A549 (cell line): Measurements from ENCODE around the gene ABCA7. TPM values are rescaled to one million over a fixed set of nuclear protein-coding genes. Genes with fewer than 3 reads are reported as not detected.

Source experiments
- ATAC-seq, 2 experiments: fragments of 200-7000 bp in 1 of 2; fragments of >200 bp in 1 of 2; cut with Nextera tagmentation in 1 of 2; cut with Tn5 transposase in 1 of 2; 3 replicates each; pipeline versions ENCODE4 v1.8.0 to v1.9.1; 2018 to 2020; ENCODE audit warnings: mild to moderate bottlenecking in 1 of 2, moderate library complexity in 1 of 2
- CTCF ChIA-PET: fragments of 300-600 bp; sonication (Branson Sonifier 250); formaldehyde crosslinking; extraction: SDS; loops from one replicate; lab custom pipeline; 2021; ENCODE audit warnings: antibody characterized with exemption, inconsistent platforms; lab: Yijun Ruan, JAX
- POLR2A ChIA-PET: fragments of 350-600 bp; formaldehyde crosslinking; extraction: SDS; loops from one replicate; lab custom pipeline; 2021; ENCODE audit warnings: antibody characterized with exemption, inconsistent platforms; lab: Yijun Ruan, JAX
- DNase-seq, 2 experiments: peaks; one replicate each; pipeline versions ENCODE4 v3.0.0 to v3.0.0-alpha.2; 2011 to 2016; ENCODE audit warnings: low read depth in 1 of 2, low spot score in 1 of 2
- FAIRE-seq: peaks from 2 replicates; lab custom pipeline; 2011; peaks lifted over from hg19 to GRCh38; lab: Jason Lieb, UNC
- H3K27ac ChIP-seq, 2 experiments: fragments of >200 bp; sonication (Bioruptor Twin); formaldehyde crosslinking; 3 replicates each; pipeline ENCODE4 v1.5.1; 2016 to 2017
- H3K4me1 ChIP-seq: fragments of >200 bp; sonication (Bioruptor Twin); formaldehyde crosslinking; 3 replicates; pipeline ENCODE4 v1.6.1; 2016
- H3K4me2 ChIP-seq: fragments of >200 bp; sonication (Bioruptor Twin); formaldehyde crosslinking; 3 replicates; pipeline ENCODE4 v1.6.1; 2016
- H3K4me3 ChIP-seq: fragments of >200 bp; sonication (Bioruptor Twin); formaldehyde crosslinking; 3 replicates; pipeline ENCODE4 v1.5.1; 2016
- H3K9me3 ChIP-seq: fragments of >200 bp; sonication (Bioruptor Twin); formaldehyde crosslinking; 3 replicates; pipeline ENCODE4 v1.6.1; 2016
- ATOH8 ChIP-seq: fragments of 250-450 bp; sonication (Bioruptor Pico); IDR thresholded peaks from 2 replicates; pipeline ENCODE4 v1.5.0; 2020; ENCODE audit warnings: low read depth, mild to moderate bottlenecking, moderate library complexity
- BHLHE40 ChIP-seq: IDR thresholded peaks from 2 replicates; pipeline ENCODE4 v1.6.1; 2012; ENCODE audit warnings: low read depth, low read length, inconsistent platforms
- CBX8 ChIP-seq: fragments of 200-600 bp; sonication (generic); IDR thresholded peaks from 2 replicates; pipeline ENCODE4 v1.6.1; 2016
- CEBPB ChIP-seq, 2 experiments: fragments of >200 bp in 1 of 2; sonication (Bioruptor Twin) in 1 of 2; formaldehyde crosslinking in 1 of 2; IDR thresholded peaks; 2 replicates each; pipeline ENCODE4 v1.6.1; 2012 to 2016
- CHD2 ChIP-seq: fragments of 150-350 bp; IDR thresholded peaks from 2 replicates; pipeline ENCODE4 v1.6.1; 2014; ENCODE audit warnings: low read length; ENCODE audit not compliant: partially characterized antibody
- EHF ChIP-seq: fragments of 250-450 bp; sonication (Bioruptor Pico); IDR thresholded peaks from 2 replicates; pipeline ENCODE4 v1.5.0; 2020; ENCODE audit warnings: mild to moderate bottlenecking
- EHMT2 ChIP-seq: fragments of 200-600 bp; sonication (generic); IDR thresholded peaks from 2 replicates; pipeline ENCODE4 v1.6.1; 2016; ENCODE audit warnings: antibody characterized with exemption, low read depth, mild to moderate bottlenecking, moderate library complexity
- ELK1 ChIP-seq: fragments of 150-350 bp; IDR thresholded peaks from 2 replicates; pipeline ENCODE4 v1.6.1; 2014; ENCODE audit warnings: low read depth, mild to moderate bottlenecking, low read length
- EP300 ChIP-seq, 2 experiments: fragments of >200 bp; sonication (Bioruptor Twin); formaldehyde crosslinking; IDR thresholded peaks; 2 replicates in 1 of 2; 3 replicates in 1 of 2; pipeline ENCODE4 v1.6.1; 2016 to 2017
- ESRRA ChIP-seq: fragments of 150-350 bp; IDR thresholded peaks from 2 replicates; pipeline ENCODE4 v1.6.1; 2014; ENCODE audit warnings: mild to moderate bottlenecking, low read length, borderline replicate concordance
- FOSB ChIP-seq: fragments of 250-450 bp; sonication (Bioruptor Pico); IDR thresholded peaks from 2 replicates; pipeline ENCODE4 v1.5.0; 2020; ENCODE audit warnings: mild to moderate bottlenecking, moderate library complexity
- FOXS1 ChIP-seq: fragments of 250-450 bp; sonication (Bioruptor Pico); IDR thresholded peaks from 2 replicates; pipeline ENCODE4 v1.5.0; 2020; ENCODE audit warnings: mild to moderate bottlenecking, moderate library complexity
- GATA3 ChIP-seq: IDR thresholded peaks from 2 replicates; pipeline ENCODE4 v1.6.1; 2012; ENCODE audit warnings: borderline replicate concordance
- HOXB13 ChIP-seq: fragments of 250-450 bp; sonication (Bioruptor Pico); IDR thresholded peaks from 2 replicates; pipeline ENCODE4 v1.5.0; 2020; ENCODE audit warnings: low read depth, mild to moderate bottlenecking, moderate library complexity
- JUN ChIP-seq, 2 experiments: fragments of >200 bp; sonication (Bioruptor Twin); formaldehyde crosslinking; IDR thresholded peaks; 2 replicates in 1 of 2; 3 replicates in 1 of 2; pipeline ENCODE4 v1.6.1; 2016 to 2017
- JUNB ChIP-seq: fragments of >200 bp; sonication (Bioruptor Twin); formaldehyde crosslinking; IDR thresholded peaks from 2 replicates; pipeline ENCODE4 v1.6.1; 2016
- MAFK ChIP-seq: fragments of 450-650 bp; IDR thresholded peaks from 2 replicates; pipeline ENCODE4 v1.6.1; 2014; ENCODE audit not compliant: partially characterized antibody
- NFE2L2 ChIP-seq: fragments of 150-350 bp; conservative IDR thresholded peaks from 2 replicates; pipeline ENCODE4 v1.6.1; 2014; ENCODE audit warnings: low read length
- NR3C1 ChIP-seq: fragments of >200 bp; sonication (Bioruptor Twin); formaldehyde crosslinking; IDR thresholded peaks from 3 replicates; pipeline ENCODE4 v1.6.1; 2017
- PHF8 ChIP-seq: fragments of 200-600 bp; sonication (generic); IDR thresholded peaks from 2 replicates; pipeline ENCODE4 v1.6.1; 2016; ENCODE audit warnings: low read depth, mild to moderate bottlenecking, antibody characterized with exemption, moderate library complexity, borderline replicate concordance
- REST ChIP-seq: fragments of 200-600 bp; sonication (generic); IDR thresholded peaks from 2 replicates; pipeline ENCODE4 v1.6.1; 2016; ENCODE audit warnings: antibody characterized with exemption, mild to moderate bottlenecking, moderate library complexity
- SMC3 ChIP-seq: fragments of >200 bp; sonication (Bioruptor Twin); formaldehyde crosslinking; IDR thresholded peaks from 3 replicates; pipeline ENCODE4 v1.6.1; 2018; ENCODE audit warnings: inconsistent platforms
- ZFP36 ChIP-seq: fragments of 450-650 bp; IDR thresholded peaks from 2 replicates; pipeline ENCODE4 v1.6.1; 2014; ENCODE audit warnings: borderline replicate concordance; ENCODE audit not compliant: partially characterized antibody
- ZSCAN20 ChIP-seq: fragments of 250-450 bp; sonication (Bioruptor Pico); IDR thresholded peaks from 2 replicates; pipeline ENCODE4 v1.8.0; 2022; ENCODE audit warnings: mild to moderate bottlenecking, moderate library complexity
- WGBS: methylation state at CpG from one replicate; pipeline ENCODE4 v1.1.6; 2017; ENCODE audit errors: missing lambda C conversion rate; 5-methylcytosine and 5-hydroxymethylcytosine counted together
- polyA plus RNA-seq, 4 experiments: library from polyadenylated mRNA; depleted of rRNA in 3 of 4; stranded (reverse); fragments of >200 nt; fragmentation: RNase III in 1 of 4; extraction: RNeasy Plus Mini Kit Qiagen cat#74134 plus additional on column Dnase treatment in 1 of 4; gene quantifications; 2 replicates in 3 of 4; 3 replicates in 1 of 4; pipeline ENCODE4 v1.2.3, GENCODE V29; 2011 to 2017
- TF ChIP-seq, protein P1 (sequence below): fragments of >200 bp; sonication (Bioruptor Twin); formaldehyde crosslinking; IDR thresholded peaks from 2 replicates; pipeline ENCODE4 v1.6.1; 2016
- TF ChIP-seq, protein P2 (sequence below): IDR thresholded peaks from 2 replicates; pipeline ENCODE4 v1.6.1; 2012
- TF ChIP-seq, protein P3 (sequence below): IDR thresholded peaks from 2 replicates; pipeline ENCODE4 v1.6.1; 2012
- TF ChIP-seq, protein P4 (sequence below): fragments of 250-450 bp; sonication (Bioruptor Pico); IDR thresholded peaks from 2 replicates; pipeline ENCODE4 v1.5.0; 2021; ENCODE audit warnings: mild to moderate bottlenecking, moderate library complexity, borderline replicate concordance

The ABCA7 gene
- polyA plus RNA-seq, 2 of the 4 experiments (the other 2 are of a cell fraction): 5.0 to 13.5 TPM

GRCh38 chr19:1018932-1019615 lies 20.8 kb upstream of the ABCA7 start:
- POLR2A ChIA-PET: no interaction called here
- ATAC-seq (no peak), DNase-seq (no peak), FAIRE-seq (no peak)
- no peaks in the 10 kb centered on the region for H3K9me3 ChIP-seq
- WGBS: 69% methylated on average over 7 of the region's 17 CpGs
- CTCF ChIA-PET: interaction anchor here (1.2 to 1.5 kb wide), 3 partner anchors 97 to 225 kb away, joined by 3 to 6 read pairs (median 4); no protein-coding TSS in a partner anchor
- peak overlapping the region; percentile 92 for H3K4me2 ChIP-seq
- no peak for TF ChIP-seq ELK1
- no peak for TF ChIP-seq EHMT2
- TF ChIP-seq ATOH8: no peak
- no peak for TF ChIP-seq EHF
- no peak for TF ChIP-seq NR3C1
- no peak for TF ChIP-seq NFE2L2
- no peak for TF ChIP-seq MAFK
- no peak for TF ChIP-seq ESRRA
- TF ChIP-seq BHLHE40: no peak
- TF ChIP-seq EP300 (IDR thresholded peaks at IDR 0.05): no peak
- TF ChIP-seq CEBPB (IDR thresholded peaks at IDR 0.05): no peak
- no peak for TF ChIP-seq JUN (IDR thresholded peaks at IDR 0.05)
- TF ChIP-seq GATA3: no peak
- TF ChIP-seq, protein P1, sequence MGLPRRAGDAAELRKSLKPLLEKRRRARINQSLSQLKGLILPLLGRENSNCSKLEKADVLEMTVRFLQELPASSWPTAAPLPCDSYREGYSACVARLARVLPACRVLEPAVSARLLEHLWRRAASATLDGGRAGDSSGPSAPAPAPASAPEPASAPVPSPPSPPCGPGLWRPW: no peak
- TF ChIP-seq CBX8: no peak
- TF ChIP-seq, protein P2, sequence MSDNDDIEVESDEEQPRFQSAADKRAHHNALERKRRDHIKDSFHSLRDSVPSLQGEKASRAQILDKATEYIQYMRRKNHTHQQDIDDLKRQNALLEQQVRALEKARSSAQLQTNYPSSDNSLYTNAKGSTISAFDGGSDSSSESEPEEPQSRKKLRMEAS: no peak
- TF ChIP-seq, protein P3, sequence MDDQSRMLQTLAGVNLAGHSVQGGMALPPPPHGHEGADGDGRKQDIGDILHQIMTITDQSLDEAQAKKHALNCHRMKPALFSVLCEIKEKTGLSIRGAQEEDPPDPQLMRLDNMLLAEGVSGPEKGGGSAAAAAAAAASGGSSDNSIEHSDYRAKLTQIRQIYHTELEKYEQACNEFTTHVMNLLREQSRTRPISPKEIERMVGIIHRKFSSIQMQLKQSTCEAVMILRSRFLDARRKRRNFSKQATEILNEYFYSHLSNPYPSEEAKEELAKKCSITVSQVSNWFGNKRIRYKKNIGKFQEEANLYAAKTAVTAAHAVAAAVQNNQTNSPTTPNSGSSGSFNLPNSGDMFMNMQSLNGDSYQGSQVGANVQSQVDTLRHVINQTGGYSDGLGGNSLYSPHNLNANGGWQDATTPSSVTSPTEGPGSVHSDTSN: no peak
- TF ChIP-seq FOSB: no peak
- TF ChIP-seq, protein P4, sequence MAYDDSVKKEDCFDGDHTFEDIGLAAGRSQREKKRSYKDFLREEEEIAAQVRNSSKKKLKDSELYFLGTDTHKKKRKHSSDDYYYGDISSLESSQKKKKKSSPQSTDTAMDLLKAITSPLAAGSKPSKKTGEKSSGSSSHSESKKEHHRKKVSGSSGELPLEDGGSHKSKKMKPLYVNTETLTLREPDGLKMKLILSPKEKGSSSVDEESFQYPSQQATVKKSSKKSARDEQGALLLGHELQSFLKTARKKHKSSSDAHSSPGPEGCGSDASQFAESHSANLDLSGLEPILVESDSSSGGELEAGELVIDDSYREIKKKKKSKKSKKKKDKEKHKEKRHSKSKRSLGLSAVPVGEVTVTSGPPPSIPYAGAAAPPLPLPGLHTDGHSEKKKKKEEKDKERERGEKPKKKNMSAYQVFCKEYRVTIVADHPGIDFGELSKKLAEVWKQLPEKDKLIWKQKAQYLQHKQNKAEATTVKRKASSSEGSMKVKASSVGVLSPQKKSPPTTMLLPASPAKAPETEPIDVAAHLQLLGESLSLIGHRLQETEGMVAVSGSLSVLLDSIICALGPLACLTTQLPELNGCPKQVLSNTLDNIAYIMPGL (CRISPR knock-in tag): no peak
- H3K4me3 ChIP-seq: peak overlapping the region; percentile 81; the same call in 2 of the 3 replicates
- peaks cover 38% of the 10 kb centered on the region for H3K4me1 ChIP-seq
- H3K27ac ChIP-seq: peak overlapping the region; percentile 10 to 98; a peak in 5 of 6 replicates

GRCh38 chr19:1019616-1019961 lies 20.3 kb upstream of the ABCA7 start:
- peak overlapping the region; percentile 95 to 98 for H3K27ac ChIP-seq
- H3K4me3 ChIP-seq: peak overlapping the region; percentile 81
- H3K9me3 ChIP-seq: no peaks in the 10 kb centered on the region
- ChIA-PET CTCF (interaction anchor here (1.2 to 1.5 kb wide), 3 partner anchors 97 to 224 kb away, joined by 3 to 6 read pairs (median 4); no protein-coding TSS in a partner anchor), POLR2A (no interaction called here)
- no peak for FAIRE-seq
- DNase-seq: no peak
- 81% methylated on average over 16 of the region's 18 CpGs for WGBS
- H3K4me2 ChIP-seq: peak overlapping the region; percentile 92
- ATAC-seq: no peak
- H3K4me1 ChIP-seq: peaks cover 38% of the 10 kb centered on the region
- TF ChIP-seq CHD2: no peak
- no peak for TF ChIP-seq HOXB13
- TF ChIP-seq REST: no peak
- TF ChIP-seq SMC3: no peak
- no peak for TF ChIP-seq PHF8
- no peak for TF ChIP-seq JUNB
- no peak for TF ChIP-seq FOSB
- no peak for TF ChIP-seq ZFP36
- TF ChIP-seq FOXS1 (CRISPR knock-in tag): no peak
- no peak for TF ChIP-seq NFE2L2
- TF ChIP-seq ZSCAN20 (CRISPR knock-in tag): no peak
- TF ChIP-seq, protein P3: no peak
